NCI-H446 (cell line): Measurements from ENCODE around the gene SLC39A12.
"Not testable (repeated sequence)": the region's sequence is repeated elsewhere in the genome, so short reads cannot be mapped to it uniquely, and the experiment has no call there.

Source experiments
- DNase-seq, 2 experiments: peaks; one replicate each; lab custom pipeline; 2025; lab: John Stamatoyannopoulos, UW

The SLC39A12 gene

DNA sequence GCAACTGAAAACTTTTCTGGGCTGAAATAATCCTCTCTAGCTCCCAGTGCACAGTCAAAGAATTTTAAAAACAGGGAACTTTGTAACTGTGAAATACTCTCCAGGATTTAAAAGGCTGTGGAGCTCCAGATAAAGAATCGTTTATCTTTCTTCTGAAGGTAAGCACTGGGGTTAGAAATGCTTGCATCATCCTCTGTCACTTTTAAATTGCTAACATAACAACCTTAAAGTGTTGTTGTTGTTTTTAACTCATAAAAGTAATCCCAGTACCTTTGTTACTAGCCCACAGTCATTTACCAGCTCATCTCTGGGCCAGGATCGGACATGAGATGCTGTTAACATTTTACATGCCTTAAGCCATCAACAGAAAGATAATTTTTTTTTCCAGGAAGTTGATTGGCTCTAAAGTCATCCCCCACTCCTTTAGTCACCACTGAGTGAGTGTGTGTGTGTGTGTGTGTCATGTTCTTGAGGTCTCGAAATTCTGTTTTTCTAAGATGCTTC, at the start of gene SLC39A12:
Gene SLC39A12 (plus strand): TSS at position 51 of the 504 bp plus-strand sequence. CDS start 1,359 bp downstream, outside the sequence.
- DNase-seq, result no peak

DNA sequence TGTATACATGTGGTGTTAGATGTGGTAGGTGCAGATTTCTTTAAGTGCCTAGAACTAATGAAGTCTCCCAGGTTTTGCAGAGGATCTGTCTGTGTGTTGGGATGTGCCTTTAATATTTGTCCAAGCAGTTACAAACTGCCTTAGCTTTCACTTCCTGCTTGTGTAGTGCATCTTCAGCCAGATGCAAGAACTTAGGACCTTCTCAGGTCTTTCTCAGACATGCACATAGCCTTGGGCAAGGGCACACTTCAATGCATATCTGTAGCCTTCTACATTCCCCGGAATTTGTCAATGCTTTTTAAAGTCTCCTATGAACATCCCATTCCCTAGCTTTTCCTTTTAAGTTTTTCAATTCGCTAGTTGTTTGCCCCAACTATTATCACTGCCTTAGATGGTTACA, 47.2 kb upstream of the SLC39A12 start:
- DNase-seq, result no peak

DNA sequence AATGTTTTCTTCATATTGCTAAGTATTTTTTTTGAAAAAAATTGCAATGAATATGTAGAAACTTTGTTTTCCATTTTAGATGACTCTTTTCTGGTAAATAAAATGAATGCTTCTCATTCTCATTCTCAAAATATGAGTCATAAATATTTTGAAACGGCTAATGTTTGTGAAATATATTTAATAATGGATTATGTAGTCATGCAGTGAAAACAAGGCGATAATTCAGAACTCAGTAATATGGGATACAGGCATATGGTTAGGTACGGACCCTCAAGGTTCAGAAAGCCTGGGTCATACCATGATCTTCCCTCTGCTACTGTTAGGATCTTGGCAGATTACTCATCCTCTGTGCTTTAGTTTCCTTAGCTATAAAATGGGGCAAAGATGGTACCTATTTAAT, 46.2 kb upstream of the SLC39A12 start:
- DNase-seq, result no peak

DNA sequence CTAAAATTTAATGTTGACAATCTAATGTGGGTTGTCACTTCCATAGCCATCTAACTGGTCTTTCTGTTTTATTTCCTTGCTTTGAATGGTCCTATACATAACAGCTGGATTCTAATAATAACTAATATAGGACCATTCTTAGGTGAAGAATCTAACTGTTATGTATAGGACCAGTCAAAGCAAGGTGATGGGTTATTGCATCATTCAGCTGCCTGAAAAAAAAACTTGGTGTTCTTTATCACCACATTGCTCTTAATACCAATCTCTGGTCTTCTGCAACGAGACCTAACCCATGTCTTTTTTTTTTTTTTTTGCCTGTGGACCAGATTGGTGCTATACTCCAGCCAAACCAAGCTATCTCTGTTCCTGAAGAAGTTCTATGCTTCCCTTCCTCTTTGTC, 45.7 kb upstream of the SLC39A12 start:
- no peak for DNase-seq

DNA sequence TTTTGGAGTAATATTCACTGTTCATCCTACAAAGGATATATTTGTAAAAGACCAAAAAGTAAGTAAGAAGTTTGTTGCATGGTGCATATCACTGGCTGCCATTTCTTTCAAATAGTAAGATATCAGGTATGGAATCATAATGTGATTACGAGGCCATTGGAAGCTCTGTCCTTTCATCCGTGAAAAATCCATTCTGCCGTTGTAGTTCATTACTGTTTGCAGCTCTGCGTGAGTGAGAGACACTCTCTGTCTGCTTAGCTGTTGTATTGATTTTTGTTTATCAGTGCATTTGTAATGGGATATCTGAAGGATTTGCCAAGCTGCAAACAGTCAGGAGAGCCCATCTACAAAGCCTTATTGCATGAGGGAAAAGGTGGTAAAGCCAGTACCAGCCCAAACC, 44.1 kb upstream of the SLC39A12 start:
- no peak for DNase-seq

DNA sequence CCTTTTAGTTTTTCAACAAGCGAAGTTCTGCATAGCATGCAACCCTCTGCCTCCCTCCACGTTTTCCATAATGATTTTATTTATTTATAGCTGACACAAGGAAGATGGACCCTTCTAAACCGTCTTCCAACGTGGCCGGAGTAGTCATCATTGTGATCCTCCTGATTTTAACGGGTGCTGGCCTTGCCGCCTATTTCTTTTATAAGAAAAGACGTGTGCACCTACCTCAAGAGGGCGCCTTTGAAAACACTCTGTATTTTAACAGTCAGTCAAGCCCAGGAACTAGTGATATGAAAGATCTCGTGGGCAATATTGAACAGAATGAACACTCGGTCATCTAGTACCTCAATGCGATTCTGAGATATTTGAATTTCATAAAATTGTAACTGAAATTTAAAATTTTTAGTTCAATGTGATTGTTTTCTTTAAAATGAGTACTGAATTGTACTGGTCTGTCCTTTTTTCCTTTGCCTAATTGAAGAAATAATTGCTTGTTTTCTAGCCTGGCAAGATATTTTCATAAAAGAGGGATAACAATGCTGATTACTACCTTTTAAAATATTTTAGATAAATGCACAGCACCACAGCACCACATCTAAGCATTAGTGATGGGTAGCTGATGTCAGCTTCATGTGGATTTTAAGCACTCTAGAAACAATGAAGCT, 41.5 kb upstream of the SLC39A12 start:
- DNase-seq, result peak in 1 of 2 experiments; percentile 48

DNA sequence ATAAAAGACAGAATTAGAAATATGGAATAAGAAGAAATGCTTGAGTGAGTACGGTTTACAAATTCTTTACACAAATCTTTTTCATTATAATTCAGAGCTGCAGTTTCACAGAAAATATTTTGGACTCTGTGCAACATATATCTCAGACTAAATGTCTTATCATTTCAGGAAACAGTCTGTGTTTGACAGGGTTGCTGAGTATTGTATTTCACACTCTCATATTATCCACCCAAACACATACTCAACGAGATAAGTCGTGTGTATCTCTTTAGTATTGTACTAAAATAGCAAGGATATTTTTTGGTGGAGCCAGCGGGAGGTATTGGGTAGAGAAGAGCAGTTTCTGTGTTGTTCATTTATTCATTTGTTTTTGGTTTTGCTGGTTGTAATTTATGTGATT, 39.0 kb upstream of the SLC39A12 start:
- DNase-seq, result no peak

- DNase-seq, result no peak
These were observed 38.1 kb upstream of the SLC39A12 start for GRCh38 chr10:17913604-17914003.

DNA sequence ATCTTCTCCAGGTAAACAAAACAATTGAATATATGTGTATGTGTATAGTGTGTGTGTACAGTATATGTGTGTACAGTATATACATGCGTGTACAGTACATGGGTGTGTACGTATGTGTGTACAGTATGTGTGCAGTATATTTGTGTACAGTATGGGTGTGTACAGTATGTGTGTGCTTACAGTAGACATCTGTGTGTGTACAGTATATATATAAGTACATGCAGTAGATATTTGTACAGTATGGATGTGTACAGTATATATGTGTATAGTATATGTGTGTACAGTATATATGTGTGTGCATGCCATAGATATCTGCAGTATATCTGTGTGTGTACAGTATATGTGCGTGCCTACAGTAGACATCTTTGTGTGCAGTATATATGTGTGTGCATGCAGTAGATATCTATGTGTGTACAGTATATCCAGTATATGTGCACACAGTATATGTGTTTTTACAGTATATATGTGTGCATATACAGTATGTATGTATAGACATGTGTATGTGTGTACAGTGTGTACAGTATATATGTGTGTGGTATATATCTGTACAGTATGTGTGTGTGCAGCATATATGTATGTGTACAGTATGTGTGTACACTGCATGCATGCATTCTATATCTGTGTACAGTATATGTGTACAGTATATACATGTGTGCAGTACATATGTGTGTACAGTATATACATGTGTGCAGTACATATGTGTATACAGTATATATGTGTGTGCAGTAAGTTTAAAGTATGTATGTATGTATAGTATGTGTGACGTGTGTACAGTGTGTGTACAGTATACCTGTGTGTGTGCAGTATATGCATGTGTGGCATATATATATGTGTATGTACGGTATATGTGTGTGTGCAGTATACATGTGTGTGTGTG, 37.3 kb upstream of the SLC39A12 start:
- no peak for DNase-seq

GRCh38 chr10:17915181-17915580, 36.5 kb upstream of the SLC39A12 start:
- DNase-seq, result no peak

DNA sequence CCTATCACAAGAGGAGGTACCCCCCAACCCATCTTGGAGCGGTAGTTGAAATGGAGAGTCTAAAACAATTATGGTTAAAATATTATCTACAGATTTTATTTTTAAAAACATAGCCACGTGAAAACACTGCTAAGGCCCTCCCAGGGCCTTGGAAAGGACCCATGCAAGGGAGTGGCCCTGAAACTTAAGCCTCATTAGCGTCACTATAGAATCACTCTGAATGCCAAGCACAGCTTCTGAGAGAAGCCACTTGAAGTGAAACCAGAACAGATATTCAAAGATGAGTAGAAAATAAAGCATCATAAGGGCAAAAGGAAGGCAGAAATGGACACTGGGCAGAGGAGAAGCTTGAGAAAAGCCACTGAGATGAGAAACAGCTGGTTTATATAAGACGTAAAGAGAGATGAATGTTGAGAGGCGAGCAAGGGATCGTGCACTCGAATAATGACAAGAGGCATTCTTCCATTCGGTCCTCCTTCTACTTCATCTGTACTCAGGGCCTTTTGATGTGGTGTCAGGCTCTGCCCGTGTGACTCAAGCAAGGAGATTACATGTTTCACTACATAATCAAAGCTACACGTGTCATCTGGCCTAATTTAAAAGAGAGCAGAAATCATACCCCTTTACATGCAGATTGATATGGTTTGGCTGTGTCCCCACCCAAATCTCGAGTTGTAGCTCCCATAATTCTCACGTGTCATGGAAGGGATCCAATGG, 33.4 kb upstream of the SLC39A12 start:
- DNase-seq, result no peak

DNA sequence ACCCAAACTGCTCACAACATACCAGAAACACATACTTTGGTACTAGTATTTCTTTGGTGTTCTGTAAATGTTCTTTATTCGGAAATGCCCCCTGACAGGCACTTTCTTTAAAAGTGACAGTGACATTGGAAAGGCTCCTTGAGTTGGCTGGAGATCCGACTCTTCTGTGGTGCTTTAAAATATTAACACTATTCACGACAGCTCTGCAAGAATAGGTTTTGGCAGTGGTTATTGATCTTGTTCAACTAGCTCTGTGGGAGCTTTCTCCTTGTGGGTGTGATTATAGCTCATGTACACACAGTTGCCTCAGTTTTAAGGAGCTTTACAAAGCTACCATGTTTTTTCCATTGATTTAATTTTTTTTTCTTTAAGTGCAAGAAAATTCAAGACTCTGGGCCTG, 30.3 kb upstream of the SLC39A12 start:
- DNase-seq, result no peak

DNA sequence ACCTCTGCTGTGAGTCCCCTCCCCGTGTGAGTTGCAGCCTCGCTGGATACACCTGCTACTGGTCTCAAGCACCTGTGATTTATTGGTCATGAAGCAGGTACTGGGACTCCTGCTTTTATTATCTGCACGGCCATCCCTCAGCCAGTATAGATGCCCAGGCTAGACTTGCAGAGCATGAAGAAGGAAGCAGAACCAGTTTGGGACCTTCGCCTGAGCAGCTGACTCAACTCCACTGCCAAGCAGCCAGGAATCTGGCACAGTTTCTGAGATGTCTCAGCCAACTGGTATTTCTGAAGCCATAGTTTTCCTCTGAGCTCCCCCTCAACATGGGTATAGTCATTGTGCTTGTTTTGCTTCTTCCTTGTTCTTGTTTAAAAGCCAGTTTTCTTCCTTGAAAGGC, 28.0 kb upstream of the SLC39A12 start:
- DNase-seq, result peak in 1 of 2 experiments; percentile 48

DNA sequence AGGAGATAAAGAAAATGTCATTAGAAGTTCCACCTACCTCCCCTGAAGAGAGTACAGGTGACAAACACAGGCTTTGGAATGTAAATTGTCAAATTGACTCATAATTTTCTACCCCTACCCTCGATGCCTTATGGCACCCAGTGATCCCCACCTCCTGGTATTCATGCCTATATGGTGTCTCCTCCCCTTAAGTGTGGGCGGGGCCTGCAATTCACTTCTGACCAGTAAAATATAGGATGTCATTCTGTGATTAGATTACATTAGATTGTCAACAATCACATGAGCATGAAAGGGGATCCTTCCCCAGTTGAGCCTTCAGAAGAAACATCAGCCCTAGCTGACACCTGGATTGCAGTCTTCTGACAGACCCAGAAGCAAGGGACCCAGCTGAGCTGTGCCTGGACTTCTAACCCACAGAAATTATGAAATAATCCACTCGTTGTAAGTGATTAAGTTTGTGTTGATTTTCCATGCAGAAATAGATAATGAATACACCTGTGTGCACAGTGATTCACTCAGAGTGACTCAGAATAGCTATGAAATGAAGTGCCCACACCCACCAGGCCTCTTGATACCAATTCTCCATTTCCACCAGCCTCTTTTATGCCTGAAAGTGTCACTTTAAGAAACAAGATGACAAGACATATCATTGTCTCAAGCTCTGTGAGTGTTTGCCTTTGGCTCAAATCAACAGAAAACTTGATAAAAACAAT, 8.5 kb upstream of the SLC39A12 start:
- no peak for DNase-seq

DNA sequence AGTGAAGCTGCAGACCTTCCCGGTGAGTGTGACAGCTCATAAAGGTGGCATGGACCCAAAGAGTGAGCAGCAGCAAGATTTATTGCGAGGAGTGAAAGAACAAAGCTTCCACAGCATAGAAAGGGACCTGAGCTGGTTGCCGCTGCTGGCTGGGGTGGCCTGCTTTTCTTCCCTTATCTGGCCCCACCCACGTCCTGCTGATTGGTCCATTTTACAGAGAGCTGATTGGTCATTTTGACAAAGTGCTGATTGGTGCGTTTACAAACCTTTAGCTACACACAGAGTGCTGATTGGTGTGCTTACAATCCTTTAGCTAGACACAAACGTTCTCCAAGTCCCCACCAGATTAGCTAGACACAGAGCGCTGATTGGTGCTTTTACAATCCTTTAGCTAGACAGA, 1.4 kb upstream of the SLC39A12 start:
- DNase-seq, result not testable (repeated sequence)

- DNase-seq, result no peak
These were observed 992 bp upstream of the SLC39A12 start for GRCh38 chr10:17950726-17951125.

DNA sequence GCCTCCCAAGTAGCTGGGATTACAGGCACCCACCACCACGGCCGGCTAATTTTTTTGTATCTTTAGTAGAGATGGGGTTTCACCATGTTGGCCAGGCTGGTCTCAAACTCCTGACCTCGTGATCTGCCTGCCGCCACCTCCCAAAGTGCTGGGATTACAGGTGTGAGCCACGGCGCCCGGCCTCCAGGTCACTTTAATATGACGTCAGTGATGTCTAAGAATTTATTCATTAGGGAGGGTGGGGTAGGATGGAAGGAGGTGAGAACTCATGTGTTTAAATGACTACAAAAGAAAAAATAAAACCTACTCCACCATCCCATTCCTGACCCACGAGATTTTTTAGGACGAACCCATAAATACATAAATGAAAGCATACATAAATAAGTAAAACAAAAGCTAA, 2.7 kb downstream of the SLC39A12 start:
- DNase-seq, result not testable (repeated sequence)

DNA sequence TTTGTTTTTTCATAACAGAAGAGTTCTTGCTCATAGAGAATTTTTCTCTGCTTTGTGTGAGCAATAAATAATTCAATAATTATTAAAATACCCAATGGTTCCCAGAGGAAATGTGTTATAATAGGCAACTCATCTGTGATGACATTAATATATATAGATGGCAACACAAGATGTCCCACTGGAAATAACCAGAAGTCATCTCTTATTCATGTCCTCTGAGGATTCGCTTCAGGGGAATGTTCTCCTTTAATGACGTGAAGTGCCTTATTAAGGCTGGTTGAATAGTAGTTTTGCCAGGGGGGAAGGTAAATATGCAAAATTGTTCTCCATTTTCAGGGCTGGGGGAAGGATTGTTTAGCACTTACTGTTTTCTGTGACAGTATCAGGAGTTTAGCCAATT, 3.1 kb downstream of the SLC39A12 start:
- no peak for DNase-seq

DNA sequence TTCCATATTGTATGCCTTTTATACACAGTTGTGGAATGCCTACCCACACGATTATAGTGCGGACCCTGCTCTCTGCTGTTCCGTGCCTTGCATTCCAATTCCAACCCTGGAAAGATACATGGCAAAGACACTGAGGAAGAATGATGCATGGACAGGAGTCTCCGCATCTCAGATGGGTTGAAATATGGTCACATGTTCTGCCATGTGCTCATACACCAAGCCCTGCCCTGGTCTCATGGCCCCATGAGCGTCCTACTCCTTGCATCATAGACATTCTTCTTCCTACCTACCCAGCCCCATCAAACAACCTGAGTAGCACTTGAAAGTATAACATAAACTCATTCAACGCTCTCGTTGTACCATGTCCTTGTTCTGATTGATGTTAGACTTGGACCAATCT, 6.3 kb downstream of the SLC39A12 start:
- DNase-seq, result no peak

DNA sequence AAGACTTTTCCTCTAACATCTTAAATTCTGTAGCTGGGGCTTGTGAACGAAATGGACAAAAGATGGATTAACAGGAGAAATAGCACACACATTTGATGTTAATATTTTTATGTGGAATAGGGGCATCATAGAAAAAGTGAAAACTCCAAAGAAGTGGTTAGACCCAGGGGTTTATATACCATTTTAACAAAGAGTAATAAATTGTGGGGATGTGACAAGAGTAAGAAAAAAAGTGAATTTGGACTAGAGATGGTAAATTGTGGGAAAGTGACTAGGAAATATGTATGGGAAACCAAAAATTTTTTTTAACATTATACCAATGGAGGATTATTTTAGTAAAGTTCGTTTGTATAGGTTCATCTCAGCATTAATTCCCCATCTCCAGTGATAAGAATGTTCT, 8.2 kb downstream of the SLC39A12 start:
- DNase-seq, result no peak

GRCh38 chr10:17961551-17962422, 10.1 kb downstream of the SLC39A12 start:
- DNase-seq, result no peak
